ENCODE measurements around the gene RAB40C.

RAB40C gene

GRCh38 chr16:619476-620100, 29.7 kb downstream of the RAB40C start:
- DNase-seq = no peak

DNA sequence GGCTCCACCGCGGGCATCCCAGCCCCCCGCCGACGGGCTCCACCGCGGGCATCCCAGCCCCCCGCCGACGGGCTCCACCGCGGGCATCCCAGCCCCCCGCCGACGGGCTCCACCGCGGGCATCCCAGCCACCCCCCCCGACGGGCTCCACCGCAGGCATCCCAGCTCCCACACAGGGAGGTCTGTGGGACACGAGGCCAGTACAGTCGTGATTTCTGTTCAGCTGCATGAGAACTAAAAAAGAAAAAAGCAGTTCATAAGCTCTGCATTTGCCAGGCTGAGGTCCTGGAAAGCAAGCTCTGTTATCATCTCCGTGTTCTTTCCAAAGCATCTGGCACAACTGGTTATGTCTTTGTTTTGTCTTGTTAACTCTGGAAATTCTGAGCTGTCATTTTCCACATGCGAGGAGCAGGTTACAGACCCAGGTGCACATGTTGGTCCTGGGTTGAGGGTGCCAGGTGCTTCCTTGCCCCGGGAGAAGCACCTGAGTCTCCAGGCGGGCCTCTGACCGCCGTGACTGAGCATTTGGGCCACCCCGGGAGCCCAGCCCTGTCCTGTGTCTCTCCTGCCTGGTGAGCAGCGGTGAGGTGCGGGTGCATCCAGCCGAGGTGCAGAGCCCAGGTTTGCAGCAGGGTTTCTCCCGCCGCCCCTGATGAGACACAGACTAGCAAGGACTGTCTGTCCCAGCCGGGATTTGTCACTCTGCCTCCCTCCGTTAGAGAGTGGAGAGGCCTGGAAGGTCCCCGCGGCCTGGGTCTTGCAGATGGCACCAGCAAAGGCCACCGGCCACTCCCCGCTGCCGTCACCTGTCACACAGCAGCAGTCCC, 31.0 kb downstream of the RAB40C start:
- no peak for DNase-seq

DNA sequence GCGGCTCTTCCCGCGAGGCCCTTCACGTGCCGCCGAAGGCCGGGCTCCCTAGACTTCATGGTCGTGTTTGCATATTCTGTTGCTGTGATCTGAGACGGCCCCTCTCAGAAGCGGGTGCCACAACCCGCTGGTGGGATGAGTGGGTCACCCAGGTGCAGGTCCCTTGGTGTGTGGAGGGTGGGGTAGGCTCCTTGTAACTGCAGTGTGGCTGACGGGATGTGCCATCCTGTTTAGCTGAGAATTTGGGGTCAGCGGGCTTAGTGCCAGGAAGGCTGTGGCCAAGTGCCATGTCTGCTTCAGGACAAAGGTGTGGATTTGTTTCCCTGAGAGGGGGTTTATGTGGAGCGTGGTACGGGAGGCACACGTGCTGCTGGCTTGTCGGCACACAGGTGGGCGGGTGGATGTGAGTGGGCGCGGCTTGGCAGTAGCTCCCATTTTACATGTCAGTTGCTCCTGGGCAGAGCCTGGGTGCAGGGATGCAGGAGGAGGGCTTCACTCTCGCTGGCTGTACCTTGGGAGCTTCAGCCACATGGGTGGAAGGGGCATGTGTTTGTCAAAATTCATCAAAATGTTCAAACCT, 31.8 kb downstream of the RAB40C start:
- no peak for DNase-seq

GRCh38 chr16:622920-623280, 33.0 kb downstream of the RAB40C start:
- no peak for DNase-seq

- DNase-seq = no peak
These were observed 34.7 kb downstream of the RAB40C start for GRCh38 chr16:624526-625070.

- no peak for DNase-seq
These were observed 35.5 kb downstream of the RAB40C start for GRCh38 chr16:625117-625976.

- DNase-seq = no peak
These were observed 36.3 kb downstream of the RAB40C start for GRCh38 chr16:625977-626765.

GRCh38 chr16:626787-627453, 37.1 kb downstream of the RAB40C start:
- DNase-seq = no peak

GRCh38 chr16:627454-628239, 37.8 kb downstream of the RAB40C start:
- DNase-seq = no peak

DNA sequence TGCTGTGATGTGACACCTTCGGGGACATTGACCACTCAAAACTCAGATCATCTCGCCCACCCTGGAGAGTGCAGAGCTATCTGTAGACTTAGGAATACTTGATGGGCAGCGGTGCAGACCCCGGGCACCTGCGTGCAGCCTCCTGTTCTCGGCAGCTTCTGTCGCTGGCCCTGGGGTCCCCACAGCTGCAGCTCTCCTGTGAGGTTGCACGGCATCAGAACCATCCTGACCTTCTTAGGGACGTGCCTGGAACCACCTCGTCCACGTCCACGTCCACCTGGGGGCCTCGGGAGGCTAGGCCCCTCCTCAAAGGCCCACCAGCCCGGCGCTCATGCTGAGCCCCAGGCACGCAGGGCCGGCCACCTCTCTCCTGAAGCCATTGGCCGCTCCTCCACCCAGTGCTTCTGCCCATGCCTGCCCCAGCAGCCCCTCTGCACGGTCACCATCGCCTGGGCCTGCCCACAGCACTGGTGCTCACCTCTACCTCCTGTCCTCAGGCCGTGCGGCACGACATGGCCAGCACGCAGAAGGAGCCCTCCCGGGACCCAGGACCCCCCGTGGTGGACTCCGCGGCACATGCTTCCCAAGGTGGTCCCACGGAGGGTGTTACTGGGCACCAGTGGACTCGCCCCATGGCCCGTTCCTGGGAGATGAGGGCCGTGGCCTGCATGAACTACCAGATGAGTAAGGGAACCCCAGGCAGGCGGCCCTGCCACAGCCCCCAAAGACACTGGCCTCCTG, 38.6 kb downstream of the RAB40C start:
- DNase-seq = no peak

- DNase-seq = no peak
These were observed 39.4 kb downstream of the RAB40C start for GRCh38 chr16:629185-629832.

DNA sequence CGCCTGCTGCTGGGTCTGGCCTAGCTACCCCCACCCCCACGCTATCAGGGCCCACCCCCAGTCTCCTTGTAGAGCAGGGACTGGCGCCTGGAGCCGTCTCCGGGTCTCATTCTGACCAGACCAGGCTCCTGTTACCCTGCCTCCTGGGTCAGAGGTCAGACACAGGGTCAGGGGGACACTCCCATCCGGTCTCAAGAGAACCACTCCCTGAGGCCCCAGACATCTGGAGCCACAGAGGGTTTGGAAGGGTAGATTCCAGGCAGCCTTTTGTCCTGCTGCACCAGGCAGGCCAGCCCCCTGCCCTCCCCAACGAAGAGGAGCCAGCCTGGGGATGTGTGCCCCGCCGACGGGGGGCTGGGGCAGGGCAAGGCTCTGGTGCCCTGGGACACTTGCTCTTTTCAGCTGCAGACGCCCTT, 40.0 kb downstream of the RAB40C start:
- no peak for DNase-seq

- no peak for DNase-seq
These were observed 40.5 kb downstream of the RAB40C start for GRCh38 chr16:630249-630814.

DNA sequence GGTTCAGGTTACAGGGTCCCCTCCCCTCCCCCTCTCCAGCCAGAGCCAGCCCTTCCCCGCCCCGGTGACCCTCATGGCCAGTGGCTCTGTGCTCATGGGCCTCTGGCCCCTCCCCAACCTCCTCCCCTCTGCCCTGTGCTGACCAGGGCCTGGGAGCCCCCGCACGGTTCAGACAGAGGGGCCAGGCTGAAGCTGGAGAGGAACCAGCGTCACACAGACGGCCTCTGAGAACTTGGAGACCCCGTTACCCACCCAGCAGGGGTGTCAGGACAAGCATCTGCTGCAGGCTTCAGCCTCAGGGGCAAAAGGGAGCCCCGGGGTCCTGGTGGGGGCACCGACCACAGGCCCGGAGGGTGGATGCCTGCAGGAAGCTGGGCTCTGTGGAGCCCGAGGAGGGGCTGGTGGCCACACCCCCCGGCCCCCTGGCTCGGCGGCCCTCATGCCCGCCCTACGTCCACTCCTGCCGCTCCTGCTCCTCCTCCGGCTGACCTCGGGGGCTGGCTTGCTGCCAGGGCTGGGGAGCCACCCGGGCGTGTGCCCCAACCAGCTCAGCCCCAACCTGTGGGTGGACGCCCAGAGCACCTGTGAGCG, 41.0 kb downstream of the RAB40C start, which contains the start of gene WFIKKN1:
WFIKKN1 (plus strand) TSS at position 171 of the 591 bp plus-strand sequence; CDS start at position 440, 269 bp downstream.
- no peak for DNase-seq

GRCh38 chr16:631808-632358, 42.0 kb downstream of the RAB40C start:
- no peak for DNase-seq

DNA sequence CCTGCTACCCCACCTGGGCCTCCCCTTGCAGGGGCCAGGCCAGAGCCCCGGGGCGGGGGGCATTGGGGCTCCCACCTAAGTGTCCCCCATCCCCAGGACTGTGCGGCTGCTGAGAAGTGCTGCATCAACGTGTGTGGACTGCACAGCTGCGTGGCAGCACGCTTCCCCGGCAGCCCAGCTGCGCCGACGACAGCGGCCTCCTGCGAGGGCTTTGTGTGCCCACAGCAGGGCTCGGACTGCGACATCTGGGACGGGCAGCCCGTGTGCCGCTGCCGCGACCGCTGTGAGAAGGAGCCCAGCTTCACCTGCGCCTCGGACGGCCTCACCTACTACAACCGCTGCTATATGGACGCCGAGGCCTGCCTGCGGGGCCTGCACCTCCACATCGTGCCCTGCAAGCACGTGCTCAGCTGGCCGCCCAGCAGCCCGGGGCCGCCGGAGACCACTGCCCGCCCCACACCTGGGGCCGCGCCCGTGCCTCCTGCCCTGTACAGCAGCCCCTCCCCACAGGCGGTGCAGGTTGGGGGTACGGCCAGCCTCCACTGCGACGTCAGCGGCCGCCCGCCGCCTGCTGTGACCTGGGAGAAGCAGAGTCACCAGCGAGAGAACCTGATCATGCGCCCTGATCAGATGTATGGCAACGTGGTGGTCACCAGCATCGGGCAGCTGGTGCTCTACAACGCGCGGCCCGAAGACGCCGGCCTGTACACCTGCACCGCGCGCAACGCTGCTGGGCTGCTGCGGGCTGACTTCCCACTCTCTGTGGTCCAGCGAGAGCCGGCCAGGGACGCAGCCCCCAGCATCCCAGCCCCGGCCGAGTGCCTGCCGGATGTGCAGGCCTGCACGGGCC, 42.8 kb downstream of the RAB40C start:
- DNase-seq = no peak
